Measurements from ENCODE around the gene USB1. TPM values are rescaled to one million over a fixed set of nuclear protein-coding genes. Genes with fewer than 3 reads are reported as not detected.

USB1 gene
- total RNA-seq, 4 donors from 2014 or later, result 18.8 to 42.5 (median 33.4) TPM

DNA sequence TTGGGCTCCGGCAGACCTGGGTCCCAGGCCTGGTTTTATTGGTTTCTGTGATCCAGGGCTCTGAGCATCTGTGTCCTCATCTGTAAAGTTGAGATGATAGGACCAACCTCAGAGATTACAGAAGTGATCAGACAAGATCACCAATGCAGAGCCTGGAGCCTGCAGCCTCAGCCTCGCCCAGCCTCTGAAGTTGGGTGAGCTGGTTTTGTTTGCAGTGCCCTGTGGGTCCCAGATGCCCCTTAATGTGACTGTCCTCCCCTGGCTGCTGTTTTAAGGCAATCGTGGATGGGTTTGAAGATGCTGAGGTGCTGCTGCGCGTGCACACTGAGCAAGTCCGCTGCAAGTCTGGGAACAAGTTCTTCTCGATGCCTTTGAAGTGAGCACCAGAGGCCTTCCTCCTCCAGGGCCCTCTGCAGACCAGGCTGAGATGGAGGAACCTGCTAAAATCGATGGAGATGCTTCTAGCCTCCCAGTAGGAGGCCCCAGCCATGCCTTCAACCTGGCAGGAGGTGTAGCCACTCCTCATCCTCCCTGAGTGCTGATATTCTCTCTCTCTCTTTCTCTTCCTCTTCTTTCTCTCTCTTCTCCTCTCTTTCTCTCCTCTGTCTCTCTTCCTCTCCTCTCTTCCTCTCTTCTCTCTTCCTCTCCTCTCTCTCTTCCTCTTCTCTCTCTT, 18.8 kb downstream of the USB1 start:
- TF ChIP-seq, protein P1, sequence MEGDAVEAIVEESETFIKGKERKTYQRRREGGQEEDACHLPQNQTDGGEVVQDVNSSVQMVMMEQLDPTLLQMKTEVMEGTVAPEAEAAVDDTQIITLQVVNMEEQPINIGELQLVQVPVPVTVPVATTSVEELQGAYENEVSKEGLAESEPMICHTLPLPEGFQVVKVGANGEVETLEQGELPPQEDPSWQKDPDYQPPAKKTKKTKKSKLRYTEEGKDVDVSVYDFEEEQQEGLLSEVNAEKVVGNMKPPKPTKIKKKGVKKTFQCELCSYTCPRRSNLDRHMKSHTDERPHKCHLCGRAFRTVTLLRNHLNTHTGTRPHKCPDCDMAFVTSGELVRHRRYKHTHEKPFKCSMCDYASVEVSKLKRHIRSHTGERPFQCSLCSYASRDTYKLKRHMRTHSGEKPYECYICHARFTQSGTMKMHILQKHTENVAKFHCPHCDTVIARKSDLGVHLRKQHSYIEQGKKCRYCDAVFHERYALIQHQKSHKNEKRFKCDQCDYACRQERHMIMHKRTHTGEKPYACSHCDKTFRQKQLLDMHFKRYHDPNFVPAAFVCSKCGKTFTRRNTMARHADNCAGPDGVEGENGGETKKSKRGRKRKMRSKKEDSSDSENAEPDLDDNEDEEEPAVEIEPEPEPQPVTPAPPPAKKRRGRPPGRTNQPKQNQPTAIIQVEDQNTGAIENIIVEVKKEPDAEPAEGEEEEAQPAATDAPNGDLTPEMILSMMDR (IDR thresholded peaks at IDR 0.05), result no peak
- no peak for DNase-seq (ENCODE audit: low spot score)
- ATAC-seq (ENCODE audit: low FRiP score), result no peak

GRCh38 chr16:58020628-58021521, 19.7 kb downstream of the USB1 start:
- peak; percentile 62 for DNase-seq (ENCODE audit: low spot score)

GRCh38 chr16:58021661-58022551, 20.7 kb downstream of the USB1 start:
- TF ChIP-seq, protein P1 (IDR thresholded peaks at IDR 0.05), result no peak
- DNase-seq (ENCODE audit: low spot score) (no peak), ATAC-seq (ENCODE audit: low FRiP score) (no peak)

More at GRCh38 chr16:58020628-58021521, 19.7 kb downstream of the USB1 start:
- TF ChIP-seq, protein P1 (IDR thresholded peaks at IDR 0.05), result no peak
- ATAC-seq (ENCODE audit: low FRiP score), result no peak

DNA sequence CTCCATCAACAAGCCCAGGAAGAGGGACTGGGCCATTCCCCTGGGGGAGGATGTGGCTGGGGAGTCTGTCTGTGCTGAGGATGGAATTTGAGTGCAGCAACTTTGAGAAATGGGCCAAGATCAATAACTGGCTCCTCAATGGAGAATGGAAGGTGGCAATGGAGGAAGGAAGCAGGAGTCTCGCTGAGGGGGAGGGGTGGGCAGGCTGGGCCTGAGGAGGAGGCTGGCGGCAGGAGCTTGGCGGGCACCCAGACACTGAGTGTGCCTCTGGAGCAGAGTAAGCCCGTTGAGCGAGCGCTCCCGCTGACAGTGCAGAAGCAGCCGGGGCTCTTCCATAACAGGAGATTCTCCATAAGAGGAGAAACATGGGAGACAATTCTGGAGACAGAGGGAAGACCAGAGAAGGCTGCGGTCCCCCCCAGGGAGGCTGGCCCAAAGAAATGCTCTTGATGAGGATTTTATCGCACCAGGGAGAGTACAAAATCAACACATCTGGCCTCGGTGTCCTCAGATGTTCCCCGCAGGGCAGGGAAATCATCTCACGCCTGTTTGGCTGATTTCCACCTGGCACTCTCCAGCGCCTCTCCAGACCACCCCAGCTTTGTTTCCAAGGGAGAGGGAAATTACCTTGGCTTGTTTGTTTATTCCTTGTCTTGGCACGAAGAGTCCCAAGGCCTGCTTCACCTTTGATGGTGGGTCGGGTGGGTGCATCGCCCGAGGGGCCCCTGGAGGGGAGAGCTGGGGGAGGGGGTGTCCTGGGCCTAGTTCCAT, 21.6 kb downstream of the USB1 start:
- TF ChIP-seq, protein P1 (IDR thresholded peaks at IDR 0.05), result no peak
- ATAC-seq (ENCODE audit: low FRiP score), result peak; percentile 45
- no peak for DNase-seq (ENCODE audit: low spot score)

GRCh38 chr16:58024486-58025350, 23.5 kb downstream of the USB1 start:
- ATAC-seq (ENCODE audit: low FRiP score) (no peak), DNase-seq (ENCODE audit: low spot score) (no peak)
- TF ChIP-seq, protein P1 (IDR thresholded peaks at IDR 0.05), result no peak

All from omental fat pad (tissue), 4 donors.